SK-N-MC (cell line): ENCODE results near the gene CRACDL.

Experiments used
- EZH2 ChIP-seq: fragments of 200-600 bp; sonication (generic); IDR thresholded peaks from one replicate; pipeline ENCODE4 v1.6.1; 2017; ENCODE audit warnings: antibody characterized with exemption
- FOXP2 ChIP-seq: optimal IDR thresholded peaks from 2 replicates; pipeline ENCODE3; 2011; ENCODE audit warnings: mild to moderate bottlenecking, moderate library complexity; ENCODE audit not compliant: insufficient read depth; ENCODE audit errors: extremely low read length, control extremely low read depth
- POLR2AphosphoS5 ChIP-seq: IDR thresholded peaks from 2 replicates; pipeline ENCODE4 v1.6.1; 2012; ENCODE audit warnings: mild to moderate bottlenecking, low read depth, low read length, borderline replicate concordance

DNA sequence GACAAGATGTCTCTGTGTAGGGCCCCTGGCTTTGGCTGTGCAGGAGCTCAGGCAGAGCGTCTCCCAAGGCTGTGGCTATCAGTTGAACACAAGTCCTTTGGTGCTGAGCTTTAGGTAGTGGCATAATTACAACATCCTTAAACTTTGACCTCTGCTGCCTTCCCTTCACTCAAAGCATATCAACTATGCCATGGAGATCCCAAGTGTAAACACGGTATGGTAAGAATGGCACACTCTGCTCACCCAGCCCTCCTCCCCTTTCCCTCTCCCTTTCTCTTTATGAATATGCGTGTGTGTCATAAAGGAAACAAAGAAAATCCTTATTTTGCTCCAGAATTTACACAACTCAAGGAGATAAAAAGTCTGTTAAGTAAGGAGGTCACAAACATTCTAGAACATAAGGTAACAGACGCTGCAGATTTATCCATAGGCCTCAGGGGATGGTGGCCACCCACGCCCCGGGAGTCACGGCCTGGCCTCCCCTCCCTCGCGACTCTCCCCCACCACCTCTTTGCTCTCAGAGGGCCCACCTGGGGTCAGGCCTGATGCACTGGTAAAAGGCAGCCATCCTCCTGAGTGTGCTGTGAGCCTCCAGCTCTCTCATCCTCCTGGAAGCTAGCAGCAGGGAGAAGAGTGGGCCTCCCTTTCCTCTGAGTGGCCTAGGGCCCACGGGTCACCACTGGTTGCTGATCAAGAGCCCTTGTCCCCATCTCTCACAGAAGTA is 67.3 kb downstream of the CRACDL start:
- no peak for TF ChIP-seq POLR2AphosphoS5
- TF ChIP-seq FOXP2: no peak
- TF ChIP-seq EZH2: no peak
